DOHH2 (cell line): ENCODE results near the gene LRRC27.

Source experiments
- EZH2phosphoT487 ChIP-seq: fragments of 200-600 bp; sonication (generic); IDR thresholded peaks from 2 replicates; pipeline ENCODE4 v1.6.1; 2017; ENCODE audit warnings: borderline replicate concordance, mild to moderate bottlenecking, antibody characterized with exemption, low read length, moderate library complexity, mixed read lengths
- TF ChIP-seq, protein P1 (sequence below): fragments of 200-600 bp; sonication (generic); IDR thresholded peaks from one replicate; pipeline ENCODE4 v1.5.1; 2014; ENCODE audit warnings: antibody characterized with exemption, mild to moderate bottlenecking, low read depth, low read length; ENCODE audit not compliant: poor library complexity, severe bottlenecking

DNA sequence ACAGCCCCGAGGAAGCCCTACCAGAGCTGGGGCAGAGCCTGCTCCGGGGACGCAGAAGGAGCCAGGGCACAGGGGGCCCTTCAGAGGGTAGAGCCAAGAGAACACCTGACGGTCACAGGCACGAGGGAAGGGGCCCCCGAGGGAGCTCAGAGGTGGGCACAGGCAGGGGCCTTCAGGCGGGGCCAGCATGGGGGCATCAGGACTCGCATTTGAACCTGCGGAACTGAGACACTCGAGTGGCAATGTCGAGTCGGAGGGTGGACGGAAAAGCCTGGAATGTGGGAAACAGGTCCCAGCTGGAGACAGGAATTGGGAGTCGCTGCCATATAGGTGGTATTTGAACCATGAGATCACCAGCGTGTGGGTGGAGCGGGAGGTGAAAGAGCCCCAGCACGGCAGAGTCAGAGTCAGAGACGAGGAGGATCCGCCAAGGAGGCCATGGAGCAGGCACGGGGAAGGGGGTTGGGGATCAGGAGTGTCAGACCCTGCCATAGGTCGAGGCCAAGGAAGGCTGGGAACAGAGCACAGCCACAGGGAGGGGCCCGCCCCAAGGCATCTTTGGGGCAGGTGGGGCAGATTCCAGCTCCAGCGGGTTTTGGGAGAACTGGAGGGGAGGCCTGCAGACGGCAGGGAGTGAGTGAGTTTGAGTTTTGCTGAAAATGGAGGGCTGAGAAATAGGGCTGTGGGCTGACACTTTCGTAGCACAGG, 38.0 kb upstream of the LRRC27 start:
- TF ChIP-seq, protein P1, sequence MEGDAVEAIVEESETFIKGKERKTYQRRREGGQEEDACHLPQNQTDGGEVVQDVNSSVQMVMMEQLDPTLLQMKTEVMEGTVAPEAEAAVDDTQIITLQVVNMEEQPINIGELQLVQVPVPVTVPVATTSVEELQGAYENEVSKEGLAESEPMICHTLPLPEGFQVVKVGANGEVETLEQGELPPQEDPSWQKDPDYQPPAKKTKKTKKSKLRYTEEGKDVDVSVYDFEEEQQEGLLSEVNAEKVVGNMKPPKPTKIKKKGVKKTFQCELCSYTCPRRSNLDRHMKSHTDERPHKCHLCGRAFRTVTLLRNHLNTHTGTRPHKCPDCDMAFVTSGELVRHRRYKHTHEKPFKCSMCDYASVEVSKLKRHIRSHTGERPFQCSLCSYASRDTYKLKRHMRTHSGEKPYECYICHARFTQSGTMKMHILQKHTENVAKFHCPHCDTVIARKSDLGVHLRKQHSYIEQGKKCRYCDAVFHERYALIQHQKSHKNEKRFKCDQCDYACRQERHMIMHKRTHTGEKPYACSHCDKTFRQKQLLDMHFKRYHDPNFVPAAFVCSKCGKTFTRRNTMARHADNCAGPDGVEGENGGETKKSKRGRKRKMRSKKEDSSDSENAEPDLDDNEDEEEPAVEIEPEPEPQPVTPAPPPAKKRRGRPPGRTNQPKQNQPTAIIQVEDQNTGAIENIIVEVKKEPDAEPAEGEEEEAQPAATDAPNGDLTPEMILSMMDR: no peak
- no peak for TF ChIP-seq EZH2phosphoT487
